Heart left ventricle (tissue), 16 donors: ENCODE data around the gene SUN1. TPM values are rescaled to one million over a fixed set of nuclear protein-coding genes. Genes with fewer than 3 reads are reported as not detected.
A peak's percentile ranks its signal among the peaks of the same experiment; 100 is the strongest.
"Not testable (repeated sequence)": the region's sequence is repeated elsewhere in the genome, so short reads cannot be mapped to it uniquely, and the experiment has no call there.

Experiments
- ATAC-seq, 4 donors: fragments of 200-7000 bp; cut with Tn5 transposase; one replicate each; pipeline ENCODE4 v1.9.1; 2020 to 2022; ENCODE audit warnings: moderate library complexity in 4 of 4, mild to moderate bottlenecking in 3 of 4, moderate number of reproducible peaks in 1 of 4
- DNase-seq, 5 donors: peaks; one replicate each; pipeline ENCODE4 v3.0.0-alpha.2; 2020
- H3K27ac ChIP-seq, 12 donors: fragments of 200-600 bp; sonication (generic) in 4 of 12; one replicate each; pipeline versions ENCODE4 v1.5.0 to v1.8.0; 2016 to 2022; ENCODE audit warnings: mild to moderate bottlenecking in 2 of 12
- H3K27me3 ChIP-seq, 9 donors: fragments of 200-600 bp; sonication (generic) in 2 of 9; one replicate each; pipeline versions ENCODE4 v1.5.1 to v1.8.0; 2016 to 2022; ENCODE audit warnings: mild to moderate bottlenecking in 3 of 9
- H3K36me3 ChIP-seq, 9 donors: fragments of 200-600 bp; sonication (generic) in 2 of 9; one replicate each; pipeline versions ENCODE4 v1.5.0 to v1.8.0; 2018 to 2022; ENCODE audit warnings: mild to moderate bottlenecking in 2 of 9
- H3K4me1 ChIP-seq, 12 donors: fragments of 200-600 bp; sonication (generic) in 4 of 12; one replicate each; pipeline versions ENCODE4 v1.5.0 to v1.8.0; 2016 to 2022; ENCODE audit warnings: mild to moderate bottlenecking in 3 of 12
- H3K4me3 ChIP-seq, 12 donors: fragments of 200-600 bp; sonication (generic) in 4 of 12; one replicate each; pipeline versions ENCODE4 v1.5.0 to v1.8.0; 2017 to 2022; ENCODE audit warnings: mild to moderate bottlenecking in 9 of 12, moderate library complexity in 4 of 12
- H3K9me3 ChIP-seq, 12 donors: fragments of 200-600 bp; sonication (generic) in 4 of 12; one replicate each; pipeline versions ENCODE4 v1.5.0 to v1.8.0; 2016 to 2022; ENCODE audit warnings: mild to moderate bottlenecking in 1 of 12
- POLR2A ChIP-seq, 2 donors: fragments of 450-650 bp; IDR thresholded peaks; one replicate each; pipeline ENCODE4 v1.6.1; 2017; ENCODE audit warnings: antibody characterized with exemption in 2 of 2, mild to moderate bottlenecking in 2 of 2, moderate library complexity in 2 of 2
- WGBS, 4 donors: extraction: QIAGEN DNeasy Blood & Tissue Kit in 2 of 4; methylation state at CpG; one replicate each; pipeline versions ENCODE4 v1.1.5 to v1.1.7; 2013 to 2018; 5-methylcytosine and 5-hydroxymethylcytosine counted together
- intact Hi-C, 10 donors: fragments of 100-400 bp; cut with DNase I; formaldehyde crosslinking; loops; one replicate each; pipeline versions ENCODE4 v1.11.1 to v1.14.2; 2022
- polyA plus RNA-seq, 2 donors: library from polyadenylated mRNA; stranded (reverse); fragments of 200-250 nt; gene quantifications; one replicate each; pipeline ENCODE4 v1.2.3, GENCODE V29; 2013
- total RNA-seq, 9 donors: library from RNA; depleted of rRNA in 2 of 9; stranded (reverse); fragments of >200 nt in 2 of 9; fragmentation: NEBNext Ultra II Directional in 3 of 9; extraction: Animal tissue kit (Norgen Biotek cat#: 25700) in 3 of 9; gene quantifications; one replicate each; pipeline versions ENCODE4 v1.1.0 to v1.2.4, GENCODE V29; 2016 to 2023
- TF ChIP-seq, protein P1 (sequence below), 12 donors: fragments of 200-600 bp; sonication (generic) in 4 of 12; IDR thresholded peaks; one replicate each; pipeline versions ENCODE4 v1.5.0 to v1.8.0; 2018 to 2022; ENCODE audit warnings: antibody characterized with exemption in 12 of 12, mild to moderate bottlenecking in 5 of 12
- donor health status: ischemic (EF 13 %, LVEDD 7.1; RV severe dilation, severe dysfunction).
- donor health status: healthy with polysubstance abuse.
- donor health status: DM: no; HTN: yes; CAD: no.
- donor health status: DM: no; HTN: no; CAD: no.
- donor health status: ischemic (EF 25% LVEDD 6.9; RV normal size, moderate dysfunction).
- donor health status: ischemic (EF 25% LVEDD 5.7; RV mildly dilated, moderate dysfunction).
- donor health status: healthy.
- donor health status: DM: yes; HTN: yes; CAD: no.
- donor health status: ischemic (EF 35%, LVEDD 5.7; RV mildly dilated, moderate dysfunction).
- donor health status: nonischemic (EF 11% LVEDD 7.7; RV severe dilation, severe dysfunction).
- donor health status: DM: yes; HTN: yes; CAD: no.
- donor health status: PGD.
- donor health status: ischemic (EF 29% LVEDD 5.4; RV normal size, mild dysfunction).
- donor health status: nonischemic (EF 23%, LVEDD 6.1; RV moderate dilation, normal function).

SUN1 gene
- total and polyA plus RNA-seq, 11 donors: 111 to 203 (median 151) TPM

GRCh38 chr7:844043-844442 is 11.8 kb downstream of the SUN1 start:
- Histone ChIP-seq H3K36me3 (peaks cover 0 to 86% (median 65%) of the 10 kb centered on the region in 9 donors), H3K27me3 (no peaks in the 10 kb centered on the region), H3K27ac (peak overlapping the region in 1 of 12 donors; percentile 54), H3K9me3 (no peaks in the 10 kb centered on the region), H3K4me1 (peaks cover 0 to 24% (median 12%) of the 10 kb centered on the region in 12 donors), H3K4me3 (no peak overlapping the region)
- peak in 1 of 4 donors; percentile 10 for ATAC-seq
- TF ChIP-seq POLR2A (IDR thresholded peaks at IDR 0.05): no peak
- TF ChIP-seq, protein P1, sequence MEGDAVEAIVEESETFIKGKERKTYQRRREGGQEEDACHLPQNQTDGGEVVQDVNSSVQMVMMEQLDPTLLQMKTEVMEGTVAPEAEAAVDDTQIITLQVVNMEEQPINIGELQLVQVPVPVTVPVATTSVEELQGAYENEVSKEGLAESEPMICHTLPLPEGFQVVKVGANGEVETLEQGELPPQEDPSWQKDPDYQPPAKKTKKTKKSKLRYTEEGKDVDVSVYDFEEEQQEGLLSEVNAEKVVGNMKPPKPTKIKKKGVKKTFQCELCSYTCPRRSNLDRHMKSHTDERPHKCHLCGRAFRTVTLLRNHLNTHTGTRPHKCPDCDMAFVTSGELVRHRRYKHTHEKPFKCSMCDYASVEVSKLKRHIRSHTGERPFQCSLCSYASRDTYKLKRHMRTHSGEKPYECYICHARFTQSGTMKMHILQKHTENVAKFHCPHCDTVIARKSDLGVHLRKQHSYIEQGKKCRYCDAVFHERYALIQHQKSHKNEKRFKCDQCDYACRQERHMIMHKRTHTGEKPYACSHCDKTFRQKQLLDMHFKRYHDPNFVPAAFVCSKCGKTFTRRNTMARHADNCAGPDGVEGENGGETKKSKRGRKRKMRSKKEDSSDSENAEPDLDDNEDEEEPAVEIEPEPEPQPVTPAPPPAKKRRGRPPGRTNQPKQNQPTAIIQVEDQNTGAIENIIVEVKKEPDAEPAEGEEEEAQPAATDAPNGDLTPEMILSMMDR (IDR thresholded peaks at IDR 0.05): no peak
- WGBS, 4 donors: 84 to 91% (median 89%) methylated on average over 12 to 14 of the region's 14 CpGs
- no peak for DNase-seq
- intact Hi-C loops: no loop called here

- TF ChIP-seq, protein P1 (IDR thresholded peaks at IDR 0.05): no peak
- no peak for TF ChIP-seq POLR2A (IDR thresholded peaks at IDR 0.05)
- no peaks in the 10 kb centered on the region for H3K9me3 ChIP-seq
- H3K36me3 ChIP-seq: peaks cover 0 to 86% (median 66%) of the 10 kb centered on the region in 9 donors
- no peak overlapping the region for H3K4me3 ChIP-seq
- no peaks in the 10 kb centered on the region for H3K27me3 ChIP-seq
- peaks cover 0 to 22% (median 12%) of the 10 kb centered on the region in 12 donors for H3K4me1 ChIP-seq
- WGBS, 4 donors: 92 to 97% (median 94%) methylated on average over 12 to 15 of the region's 15 CpGs
- H3K27ac ChIP-seq: no peak overlapping the region
- intact Hi-C loops: no loop called here
- ATAC-seq (peak in 1 of 4 donors; percentile 36), DNase-seq (peak in 1 of 5 donors; percentile 24)
Observed at GRCh38 chr7:844514-844913, 12.2 kb downstream of the SUN1 start.

DNA sequence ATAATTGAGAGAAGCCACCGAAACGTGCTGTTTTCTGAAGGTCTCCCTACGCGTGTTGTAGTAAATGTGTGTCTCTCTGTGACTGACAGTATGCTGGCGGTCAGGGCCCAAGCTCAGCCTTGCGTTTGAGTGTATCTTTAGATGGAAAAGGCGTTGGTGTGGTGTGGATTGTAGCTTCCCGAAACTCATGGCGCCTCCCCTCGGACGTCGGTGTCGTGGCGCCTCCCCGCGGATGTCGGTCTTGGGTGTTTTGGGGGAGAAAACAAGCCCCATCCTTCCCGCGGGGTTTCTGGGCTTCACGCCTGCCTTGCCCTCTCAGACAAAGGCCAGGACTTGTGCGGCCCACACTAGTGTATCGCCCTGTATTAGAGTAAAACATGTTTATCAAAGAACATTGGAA is 12.8 kb downstream of the SUN1 start:
- H3K27me3 ChIP-seq: no peaks in the 10 kb centered on the region
- H3K36me3 ChIP-seq: peaks cover 0 to 86% (median 66%) of the 10 kb centered on the region in 9 donors
- no peak for DNase-seq
- no peak for ATAC-seq
- H3K27ac ChIP-seq: no peak overlapping the region
- H3K4me1 ChIP-seq: peaks cover 0 to 22% (median 12%) of the 10 kb centered on the region in 12 donors
- intact Hi-C loops: no loop called here
- TF ChIP-seq, protein P1 (IDR thresholded peaks at IDR 0.05): no peak
- TF ChIP-seq POLR2A (IDR thresholded peaks at IDR 0.05): no peak
- 90 to 93% (median 91%) methylated on average over 22 of the region's 22 CpGs for WGBS, 4 donors
- no peak overlapping the region for H3K4me3 ChIP-seq
- H3K9me3 ChIP-seq: no peaks in the 10 kb centered on the region

DNA sequence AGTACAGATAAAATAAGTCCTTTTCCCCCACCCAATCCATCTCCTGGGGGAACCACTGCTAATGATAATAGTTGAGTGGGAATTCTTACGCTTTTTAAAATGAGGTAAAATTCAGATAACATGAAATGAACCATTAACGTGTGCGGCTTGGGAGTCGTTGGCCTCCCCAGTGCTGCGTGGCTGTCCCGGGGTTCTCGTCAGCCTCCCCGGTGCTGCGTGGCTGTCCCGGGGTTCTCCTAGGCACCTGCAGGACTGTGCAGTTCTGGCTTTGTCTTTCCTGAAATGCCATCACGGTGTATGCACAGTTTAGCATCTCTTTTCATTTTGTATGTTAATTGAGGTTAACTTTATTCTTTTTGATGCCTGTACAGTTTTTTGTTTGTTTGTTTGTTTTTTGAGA is 13.5 kb downstream of the SUN1 start:
- Histone ChIP-seq H3K36me3 (peaks cover 0 to 88% (median 64%) of the 10 kb centered on the region in 9 donors), H3K9me3 (no peaks in the 10 kb centered on the region), H3K27me3 (no peaks in the 10 kb centered on the region), H3K27ac (no peak overlapping the region), H3K4me1 (peaks cover 0 to 23% (median 12%) of the 10 kb centered on the region in 12 donors), H3K4me3 (no peak overlapping the region)
- DNase-seq: no peak
- TF ChIP-seq, protein P1 (IDR thresholded peaks at IDR 0.05): no peak
- no peak for TF ChIP-seq POLR2A (IDR thresholded peaks at IDR 0.05)
- no peak for ATAC-seq
- 90 to 95% (median 94%) methylated on average over 11 of the region's 11 CpGs for WGBS, 4 donors
- intact Hi-C loops: no loop called here

DNA sequence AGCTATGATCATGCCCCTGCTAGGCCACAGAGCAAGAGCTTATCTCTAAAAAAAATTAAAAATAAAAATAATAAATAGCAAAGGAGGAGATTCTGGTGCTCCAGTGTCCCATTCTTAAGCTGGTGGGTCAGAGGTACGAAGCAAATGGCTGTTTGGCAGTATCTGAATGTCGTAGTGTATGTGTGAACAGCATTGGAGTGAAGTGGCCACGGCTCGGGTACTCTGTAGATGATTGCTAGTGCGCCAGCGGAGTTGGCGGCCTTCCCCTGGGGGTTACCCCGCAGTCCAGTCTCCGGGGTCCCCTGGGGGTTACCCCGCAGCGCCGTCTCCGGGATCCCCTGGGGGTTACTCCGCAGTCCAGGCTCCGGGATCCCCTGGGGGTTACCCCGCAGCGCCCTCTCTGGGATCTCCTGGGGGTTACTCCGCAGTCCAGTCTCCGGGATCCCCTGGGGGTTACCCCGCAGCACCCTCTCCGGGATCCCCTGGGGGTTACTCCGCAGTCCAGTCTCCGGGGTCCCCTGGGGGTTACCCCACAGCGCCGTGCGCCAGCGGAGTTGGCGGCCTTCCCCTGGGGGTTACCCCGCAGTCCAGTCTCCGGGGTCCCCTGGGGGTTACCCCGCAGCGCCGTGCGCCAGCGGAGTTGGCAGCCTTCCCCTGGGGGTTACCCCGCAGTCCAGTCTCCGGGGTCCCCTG is 14.8 kb downstream of the SUN1 start:
- peaks cover 0 to 89% (median 74%) of the 10 kb centered on the region in 9 donors for H3K36me3 ChIP-seq
- DNase-seq: peak in 1 of 5 donors; percentile 7
- ATAC-seq, H3K4me3 ChIP-seq, H3K27ac ChIP-seq, H3K27me3 ChIP-seq, intact Hi-C loops, H3K9me3 ChIP-seq: not testable (repeated sequence)
- peaks cover 0 to 24% (median 8%) of the 10 kb centered on the region in 12 donors for H3K4me1 ChIP-seq
- WGBS, 4 donors: 93 to 98% (median 96%) methylated on average over 22 to 31 of the region's 37 CpGs

GRCh38 chr7:847728-848127 is 15.5 kb downstream of the SUN1 start:
- H3K9me3 ChIP-seq, H3K27me3 ChIP-seq, H3K4me3 ChIP-seq, H3K27ac ChIP-seq, ATAC-seq, intact Hi-C loops: not testable (repeated sequence)
- H3K4me1 ChIP-seq: peaks cover 0 to 18% (median 3%) of the 10 kb centered on the region in 12 donors
- peak in 1 of 5 donors; percentile 6 for DNase-seq
- 80 to 97% (median 95%) methylated on average over 3 to 21 of the region's 28 CpGs for WGBS, 4 donors
- H3K36me3 ChIP-seq: peaks cover 0 to 89% (median 74%) of the 10 kb centered on the region in 9 donors
